CD4-positive, alpha-beta T cell treated with Interferon gamma for 1 hour (primary cell): ENCODE data around the gene FRMPD1.
"Not testable (repeated sequence)": the region's sequence is repeated elsewhere in the genome, so short reads cannot be mapped to it uniquely, and the experiment has no call there.

Source experiments
- DNase-seq: peaks from one replicate; pipeline ENCODE4 v3.0.0-alpha.2; 2020

FRMPD1 gene

GRCh38 chr9:37740128-37740527, 89.4 kb downstream of the FRMPD1 start:
- DNase-seq: no peak

GRCh38 chr9:37740631-37741328, 90.0 kb downstream of the FRMPD1 start:
- DNase-seq: no peak

GRCh38 chr9:37745970-37746369, 95.2 kb downstream of the FRMPD1 start:
- no peak for DNase-seq

GRCh38 chr9:37746448-37747270, 95.9 kb downstream of the FRMPD1 start:
- DNase-seq: no peak

GRCh38 chr9:37747271-37747753, 96.6 kb downstream of the FRMPD1 start:
- DNase-seq: peak; percentile 36

GRCh38 chr9:37749129-37749528, 98.4 kb downstream of the FRMPD1 start:
- no peak for DNase-seq

GRCh38 chr9:37751186-37751585, 100.4 kb downstream of the FRMPD1 start:
- DNase-seq: no peak

- not testable (repeated sequence) for DNase-seq
Measured at GRCh38 chr9:37751704-37752103, 101.0 kb downstream of the FRMPD1 start.

- not testable (repeated sequence) for DNase-seq
Measured at GRCh38 chr9:37752112-37752511, 101.4 kb downstream of the FRMPD1 start.

- no peak for DNase-seq
Measured at GRCh38 chr9:37752642-37753488, 102.1 kb downstream of the FRMPD1 start.

- peak; percentile 68 for DNase-seq
Measured at GRCh38 chr9:37753489-37754190, 102.9 kb downstream of the FRMPD1 start, which contains the start of gene TRMT10B. Gene TRMT10B (plus strand): TSS chr9:37753805. CDS start chr9:37761932, 8,127 bp downstream.

- no peak for DNase-seq
Measured at GRCh38 chr9:37758747-37759146, 108.0 kb downstream of the FRMPD1 start.

- DNase-seq: no peak
Measured at GRCh38 chr9:37760416-37761161, 109.8 kb downstream of the FRMPD1 start.

GRCh38 chr9:37761511-37761910, 110.8 kb downstream of the FRMPD1 start:
- DNase-seq: no peak

GRCh38 chr9:37765263-37765662, 114.5 kb downstream of the FRMPD1 start:
- not testable (repeated sequence) for DNase-seq

- no peak for DNase-seq
Measured at GRCh38 chr9:37769306-37769705, 118.6 kb downstream of the FRMPD1 start.

GRCh38 chr9:37769995-37770394, 119.2 kb downstream of the FRMPD1 start:
- DNase-seq: no peak

- DNase-seq: no peak
Measured at GRCh38 chr9:37775216-37775919, 124.6 kb downstream of the FRMPD1 start.

- no peak for DNase-seq
Measured at GRCh38 chr9:37776328-37776727, 125.6 kb downstream of the FRMPD1 start.

- no peak for DNase-seq
Measured at GRCh38 chr9:37778534-37778933, 127.8 kb downstream of the FRMPD1 start.

GRCh38 chr9:37784291-37784615, 133.5 kb downstream of the FRMPD1 start:
- DNase-seq: no peak
